NCI-H2029 treated with DMSO at 0.1 percent for 48 hours (cell line): ENCODE results near the gene TSPAN7.

ENCODE experiments used
- DNase-seq: peaks from one replicate; lab custom pipeline; 2025; lab: John Stamatoyannopoulos, UW

TSPAN7 gene

GRCh38 chrX:38694394-38694793 is 133.1 kb downstream of the TSPAN7 start:
- DNase-seq, result no peak

GRCh38 chrX:38697461-38697860 is 136.1 kb downstream of the TSPAN7 start:
- no peak for DNase-seq

GRCh38 chrX:38699121-38699520 is 137.8 kb downstream of the TSPAN7 start:
- no peak for DNase-seq

GRCh38 chrX:38699696-38700095 is 138.4 kb downstream of the TSPAN7 start:
- no peak for DNase-seq

- DNase-seq, result no peak
Observed at GRCh38 chrX:38701073-38701472, 139.7 kb downstream of the TSPAN7 start.

- DNase-seq, result no peak
Observed at GRCh38 chrX:38704146-38704882, 143.0 kb downstream of the TSPAN7 start.

- no peak for DNase-seq
Observed at GRCh38 chrX:38717871-38718270, 156.5 kb downstream of the TSPAN7 start.

GRCh38 chrX:38718311-38718710 is 157.0 kb downstream of the TSPAN7 start:
- no peak for DNase-seq

- no peak for DNase-seq
Observed at GRCh38 chrX:38726612-38727011, 165.3 kb downstream of the TSPAN7 start.

GRCh38 chrX:38727668-38728067 is 166.3 kb downstream of the TSPAN7 start:
- DNase-seq, result no peak

- no peak for DNase-seq
Observed at GRCh38 chrX:38732866-38733265, 171.5 kb downstream of the TSPAN7 start.
